HG03520 (cell line): Measurements from ENCODE around the gene CLCN2.
"Not testable (repeated sequence)": the region's sequence is repeated elsewhere in the genome, so short reads cannot be mapped to it uniquely, and the experiment has no call there.

ENCODE experiments used
- ATAC-seq: cut with Tn5 transposase; IDR thresholded peaks from one replicate; pipeline ENCODE4 v1.9.1; 2021; ENCODE audit warnings: mild to moderate bottlenecking, moderate library complexity; ENCODE audit not compliant: unreplicated experiment

CLCN2 gene

DNA sequence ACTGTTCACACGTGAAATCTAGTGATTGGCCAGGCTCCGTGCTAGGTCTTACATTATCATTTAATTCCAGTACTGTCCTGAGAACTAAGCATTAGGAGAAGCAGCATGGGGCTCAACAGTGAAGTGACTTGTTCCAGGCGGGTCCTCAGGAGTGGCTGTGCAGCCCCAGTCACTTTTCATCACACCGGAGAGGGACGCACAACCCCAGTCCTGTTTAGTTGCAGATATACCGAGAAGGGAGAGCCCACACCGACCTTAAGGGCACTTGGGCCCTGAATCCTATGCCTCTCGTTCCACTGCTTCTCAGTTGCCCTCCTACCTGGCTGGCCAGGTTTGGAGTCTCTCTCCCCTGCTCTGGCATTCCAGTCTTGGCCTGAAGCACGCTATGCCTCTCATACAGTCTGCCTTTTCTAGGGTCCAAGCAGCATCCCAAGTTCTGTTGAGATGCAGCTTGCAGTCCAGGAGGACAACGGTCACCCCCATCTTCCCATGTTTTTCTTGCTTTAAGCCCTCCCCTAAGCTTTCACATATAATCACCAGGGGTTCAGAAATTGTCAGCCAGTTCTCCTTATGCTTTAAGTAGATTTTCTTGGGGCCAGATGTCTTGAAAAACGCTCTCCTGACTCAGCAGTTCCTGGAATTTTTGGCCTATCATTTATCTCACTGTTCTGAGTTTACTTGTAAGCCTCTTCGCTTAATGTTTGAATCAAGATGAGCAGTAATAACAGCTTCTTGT is 13.9 kb downstream of the CLCN2 start:
- ATAC-seq, result no peak

DNA sequence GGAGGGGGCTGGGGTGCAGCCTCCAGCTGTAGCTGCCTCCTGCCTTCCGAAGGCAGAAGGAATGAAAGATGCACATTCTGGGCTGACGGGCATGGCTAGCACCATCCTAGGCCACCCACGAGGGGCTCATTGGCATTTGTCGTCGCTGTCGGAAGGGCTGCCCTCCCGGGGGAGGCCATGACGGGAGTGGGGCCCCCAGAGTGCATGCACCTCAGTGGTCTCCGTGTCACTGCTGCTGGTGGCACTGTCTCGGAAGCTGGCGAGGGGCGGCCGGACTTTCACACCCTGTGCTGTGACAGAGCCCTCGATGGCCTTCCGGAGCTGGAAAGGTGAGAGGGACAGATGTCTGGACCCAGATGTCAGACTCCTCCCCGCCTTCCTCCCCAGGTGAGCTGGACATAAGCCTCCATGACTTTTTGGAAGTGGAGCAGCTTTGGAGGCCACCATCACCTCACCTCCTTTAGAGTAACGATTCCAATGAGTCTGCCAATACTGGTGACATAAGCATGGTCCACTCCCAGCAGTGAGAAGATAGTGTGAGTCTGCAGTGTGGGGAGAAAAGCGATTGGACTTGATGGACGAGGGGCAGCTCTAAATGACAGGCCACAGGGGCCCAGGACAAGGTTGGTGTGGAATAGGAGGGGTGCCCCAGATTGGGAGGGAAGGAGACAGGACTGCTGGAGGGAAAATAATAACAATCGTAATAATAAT is 14.8 kb downstream of the CLCN2 start:
- ATAC-seq, result no peak

DNA sequence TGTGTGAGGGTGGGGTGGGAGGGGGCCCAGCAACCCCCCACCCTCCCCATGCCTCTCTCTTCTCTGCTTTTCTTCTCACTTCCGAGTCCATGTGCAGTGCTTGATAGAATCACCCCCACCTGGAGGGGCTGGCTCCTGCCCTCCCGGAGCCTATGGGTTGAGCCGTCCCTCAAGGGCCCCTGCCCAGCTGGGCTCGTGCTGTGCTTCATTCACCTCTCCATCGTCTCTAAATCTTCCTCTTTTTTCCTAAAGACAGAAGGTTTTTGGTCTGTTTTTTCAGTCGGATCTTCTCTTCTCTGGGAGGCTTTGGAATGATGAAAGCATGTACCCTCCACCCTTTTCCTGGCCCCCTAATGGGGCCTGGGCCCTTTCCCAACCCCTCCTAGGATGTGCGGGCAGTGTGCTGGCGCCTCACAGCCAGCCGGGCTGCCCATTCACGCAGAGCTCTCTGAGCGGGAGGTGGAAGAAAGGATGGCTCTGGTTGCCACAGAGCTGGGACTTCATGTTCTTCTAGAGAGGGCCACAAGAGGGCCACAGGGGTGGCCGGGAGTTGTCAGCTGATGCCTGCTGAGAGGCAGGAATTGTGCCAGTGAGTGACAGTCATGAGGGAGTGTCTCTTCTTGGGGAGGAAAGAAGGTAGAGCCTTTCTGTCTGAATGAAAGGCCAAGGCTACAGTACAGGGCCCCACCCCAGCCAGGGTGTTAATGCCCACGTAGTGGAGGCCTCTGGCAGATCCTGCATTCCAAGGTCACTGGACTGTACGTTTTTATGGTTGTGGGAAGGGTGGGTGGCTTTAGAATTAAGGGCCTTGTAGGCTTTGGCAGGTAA is 15.9 kb downstream of the CLCN2 start:
- no peak for ATAC-seq

DNA sequence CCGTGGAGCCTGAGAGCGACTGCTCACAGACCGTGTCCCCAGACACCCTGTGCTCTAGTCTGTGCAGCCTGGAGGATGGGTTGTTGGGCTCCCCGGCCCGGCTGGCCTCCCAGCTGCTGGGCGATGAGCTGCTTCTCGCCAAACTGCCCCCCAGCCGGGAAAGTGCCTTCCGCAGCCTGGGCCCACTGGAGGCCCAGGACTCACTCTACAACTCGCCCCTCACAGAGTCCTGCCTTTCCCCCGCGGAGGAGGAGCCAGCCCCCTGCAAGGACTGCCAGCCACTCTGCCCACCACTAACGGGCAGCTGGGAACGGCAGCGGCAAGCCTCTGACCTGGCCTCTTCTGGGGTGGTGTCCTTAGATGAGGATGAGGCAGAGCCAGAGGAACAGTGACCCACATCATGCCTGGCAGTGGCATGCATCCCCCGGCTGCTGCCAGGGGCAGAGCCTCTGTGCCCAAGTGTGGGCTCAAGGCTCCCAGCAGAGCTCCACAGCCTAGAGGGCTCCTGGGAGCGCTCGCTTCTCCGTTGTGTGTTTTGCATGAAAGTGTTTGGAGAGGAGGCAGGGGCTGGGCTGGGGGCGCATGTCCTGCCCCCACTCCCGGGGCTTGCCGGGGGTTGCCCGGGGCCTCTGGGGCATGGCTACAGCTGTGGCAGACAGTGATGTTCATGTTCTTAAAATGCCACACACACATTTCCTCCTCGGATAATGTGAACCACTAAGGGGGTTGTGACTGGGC is 16.7 kb downstream of the CLCN2 start:
- no peak for ATAC-seq

DNA sequence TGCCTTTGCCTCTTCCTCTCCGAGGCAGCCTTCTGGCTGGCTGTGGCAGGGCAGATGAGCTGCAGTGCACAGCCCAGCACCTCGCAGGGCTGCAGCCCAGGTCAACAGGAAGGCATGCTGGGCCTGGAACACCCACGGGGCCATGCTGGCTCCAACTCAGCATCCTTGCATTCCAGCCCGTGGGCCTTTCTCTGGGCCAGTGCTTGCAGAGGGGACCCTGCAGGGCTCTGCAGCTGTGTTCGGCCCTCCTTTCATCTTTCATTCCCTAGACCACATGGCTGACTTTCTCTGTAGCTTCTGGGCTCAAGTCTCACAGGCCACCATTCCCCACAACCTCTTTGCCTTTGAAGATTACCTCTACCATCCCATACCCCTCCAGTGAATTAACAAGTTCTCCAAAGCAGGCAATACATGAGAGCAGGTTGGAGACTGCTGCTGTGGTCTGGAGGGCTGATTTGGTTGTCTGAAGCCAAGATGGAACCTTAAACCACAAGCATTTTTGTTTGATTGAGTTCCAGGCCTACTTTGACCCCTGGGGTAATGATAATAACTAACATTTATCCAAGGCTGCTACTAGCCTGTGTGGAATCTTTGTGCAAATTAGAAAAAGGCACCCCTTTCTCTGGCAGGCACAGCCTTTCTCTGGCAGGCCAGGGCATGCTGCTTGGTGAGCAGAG is 18.1 kb downstream of the CLCN2 start:
- no peak for ATAC-seq

DNA sequence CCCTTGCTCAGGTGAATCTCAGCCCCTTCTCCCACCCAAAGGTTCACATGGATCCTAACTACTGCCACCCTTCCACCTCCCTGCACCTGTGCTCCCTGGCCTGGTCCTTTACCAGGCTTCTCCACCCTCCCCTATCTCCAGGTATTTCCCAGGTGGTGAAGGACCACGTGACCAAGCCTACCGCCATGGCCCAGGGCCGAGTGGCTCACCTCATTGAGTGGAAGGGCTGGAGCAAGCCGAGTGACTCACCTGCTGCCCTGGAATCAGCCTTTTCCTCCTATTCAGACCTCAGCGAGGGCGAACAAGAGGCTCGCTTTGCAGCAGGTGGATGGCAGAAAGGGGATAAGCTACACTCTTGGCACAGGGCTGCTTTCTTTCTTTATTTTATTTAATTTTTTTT is 19.5 kb downstream of the CLCN2 start:
- ATAC-seq, result no peak

DNA sequence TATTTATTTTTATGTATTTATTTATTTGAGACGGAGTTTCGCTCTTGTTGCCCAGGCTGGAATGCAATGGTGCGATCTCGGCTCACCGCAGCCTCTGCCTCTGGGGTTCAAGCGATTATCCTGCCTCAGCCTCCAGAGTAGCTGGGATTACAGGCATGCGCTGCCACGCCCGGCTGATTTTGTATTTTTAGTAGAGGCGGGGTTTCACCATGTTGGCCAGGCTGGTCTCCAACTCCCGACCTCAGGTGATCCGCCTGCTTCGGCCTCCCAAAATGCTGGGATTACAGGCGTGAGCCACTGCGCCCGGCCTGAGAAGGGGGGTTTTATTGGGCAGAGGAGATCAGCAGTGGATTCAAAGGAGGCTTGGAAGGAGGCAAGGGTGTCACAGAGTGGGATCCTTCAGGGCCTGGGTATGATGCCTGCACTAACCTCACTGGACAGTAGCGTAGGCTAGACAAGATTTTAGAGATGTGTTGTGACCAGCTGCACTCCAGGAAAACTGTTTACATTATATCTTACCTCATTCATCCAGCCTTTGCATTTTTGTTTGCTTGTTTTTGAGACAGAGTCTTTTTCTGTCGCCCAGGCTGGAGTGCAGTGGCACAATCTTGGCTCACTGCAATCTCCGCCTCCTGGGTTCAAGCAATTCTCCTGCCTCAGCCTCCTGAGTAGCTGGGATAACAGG is 21.8 kb downstream of the CLCN2 start:
- ATAC-seq, result not testable (repeated sequence)

DNA sequence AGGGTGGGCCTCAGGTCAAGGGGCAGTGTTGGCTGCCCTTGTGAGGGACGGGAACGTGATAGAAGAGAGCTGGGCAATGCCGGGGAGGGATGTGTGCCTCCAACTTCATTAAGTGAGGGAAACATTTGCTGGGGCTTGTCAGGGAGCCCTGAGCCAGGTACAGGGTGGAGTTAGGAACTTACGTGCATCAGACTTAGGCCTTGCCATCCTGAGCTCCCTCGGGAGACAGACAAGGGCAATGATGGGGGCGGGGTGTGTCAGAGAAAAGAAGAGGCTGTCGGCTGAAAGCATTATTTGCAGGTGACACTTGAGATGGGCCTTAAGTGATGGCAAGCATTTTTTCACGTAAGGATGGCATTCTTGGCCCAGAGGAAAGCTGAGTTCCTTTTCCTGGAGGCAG is 22.4 kb downstream of the CLCN2 start:
- no peak for ATAC-seq

DNA sequence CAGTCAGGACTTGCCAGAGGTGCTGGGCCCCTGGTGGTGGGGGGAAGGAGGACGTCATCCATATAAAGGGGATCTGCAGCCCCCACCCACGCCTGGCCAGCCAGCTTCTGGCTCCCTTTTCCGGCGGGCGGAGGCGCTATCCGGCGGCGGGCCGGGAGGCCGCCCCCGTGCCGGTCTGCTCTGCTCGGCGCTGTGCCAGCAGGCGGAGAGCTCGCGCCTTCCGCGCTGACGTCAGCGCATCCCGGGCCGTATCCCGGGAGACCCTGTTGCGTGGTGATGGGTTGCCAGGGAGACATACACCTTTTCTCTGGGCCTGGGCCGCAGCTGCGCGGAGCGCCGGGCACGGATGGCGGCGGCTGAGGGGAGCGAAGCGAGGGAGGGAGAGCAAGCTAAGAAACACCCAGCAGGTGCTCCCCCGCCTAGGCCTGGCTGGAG is 22.9 kb downstream of the CLCN2 start:
- no peak for ATAC-seq

DNA sequence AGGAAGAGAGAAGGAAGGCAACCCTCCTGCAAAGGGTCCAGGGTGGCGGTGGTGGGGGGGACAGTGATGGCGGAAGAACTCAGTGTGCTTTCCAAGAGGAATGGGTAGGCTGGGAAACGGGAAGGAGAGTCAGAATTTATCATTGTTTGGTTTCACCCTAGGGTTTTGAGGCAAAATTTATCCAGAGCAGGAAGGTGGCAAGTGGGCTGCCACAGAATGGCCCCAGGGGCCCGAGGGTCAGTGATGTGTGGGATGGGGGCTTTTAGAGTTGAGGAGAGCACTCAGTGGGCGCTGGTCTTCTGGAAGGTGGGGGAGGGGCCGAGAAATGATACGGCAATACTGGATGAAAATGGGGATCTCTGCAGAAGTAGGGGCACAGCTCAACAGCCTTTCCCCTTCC is 23.4 kb downstream of the CLCN2 start:
- ATAC-seq, result no peak

DNA sequence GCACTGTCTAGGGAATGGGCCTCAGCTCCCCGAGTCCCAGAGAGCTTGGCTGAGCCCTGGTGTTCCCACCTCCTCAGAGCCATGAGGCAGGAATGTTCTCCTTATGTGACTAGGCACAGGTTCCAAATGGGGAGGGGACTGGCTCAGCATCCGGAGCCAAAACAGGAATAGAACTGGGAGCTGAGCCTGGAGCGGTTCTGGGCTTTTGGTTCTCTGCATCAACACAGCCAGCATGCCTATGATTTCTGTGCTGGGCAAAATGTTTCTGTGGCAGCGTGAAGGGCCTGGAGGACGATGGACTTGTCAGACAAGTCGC is 24.0 kb downstream of the CLCN2 start, which contains the start of gene FAM131A:
FAM131A (plus strand) TSS at position 202 of the 316 bp plus-strand sequence; CDS start at position 233, 31 bp downstream.
- ATAC-seq, result no peak

DNA sequence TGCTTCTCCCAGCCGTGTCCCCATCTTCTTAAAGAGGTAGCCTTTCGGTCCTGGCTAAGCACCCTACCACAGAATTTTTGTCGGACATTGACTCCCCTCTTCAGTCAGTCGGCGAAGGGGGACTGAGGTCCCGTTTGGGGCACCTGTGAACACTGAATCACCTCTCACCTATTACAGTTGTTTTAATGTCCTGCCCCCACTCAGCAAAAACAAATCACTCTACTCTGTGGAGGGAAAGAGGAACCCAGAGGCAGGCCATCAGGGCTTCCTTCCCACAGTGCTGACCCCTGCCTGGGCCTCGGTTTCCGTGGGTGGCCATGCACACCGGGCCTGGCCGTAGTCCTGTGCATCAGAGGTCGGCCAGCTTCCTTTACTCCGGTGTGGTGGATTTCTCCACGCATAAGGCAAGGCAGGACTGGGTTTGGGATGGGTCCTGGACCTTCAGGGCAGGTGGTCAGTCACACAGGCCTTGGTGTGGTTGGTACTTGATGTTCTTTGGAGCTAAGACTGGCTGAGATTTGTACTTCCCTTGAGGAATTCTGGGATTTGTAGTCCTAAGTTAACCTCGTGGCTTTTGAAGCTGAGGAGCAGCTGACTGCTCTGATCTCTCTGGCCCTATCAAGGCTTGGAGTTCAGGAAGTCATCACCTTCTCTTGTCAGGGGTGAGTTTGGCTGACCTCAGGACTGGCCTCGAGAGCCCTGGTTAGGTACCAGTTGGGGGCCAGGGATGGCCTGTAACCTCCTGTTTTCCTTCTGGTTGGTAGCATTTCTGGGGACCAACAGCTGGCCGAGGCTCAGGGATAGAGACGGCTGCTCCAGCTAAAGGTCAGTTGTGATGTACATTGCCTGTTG is 24.6 kb downstream of the CLCN2 start:
- ATAC-seq, result no peak

DNA sequence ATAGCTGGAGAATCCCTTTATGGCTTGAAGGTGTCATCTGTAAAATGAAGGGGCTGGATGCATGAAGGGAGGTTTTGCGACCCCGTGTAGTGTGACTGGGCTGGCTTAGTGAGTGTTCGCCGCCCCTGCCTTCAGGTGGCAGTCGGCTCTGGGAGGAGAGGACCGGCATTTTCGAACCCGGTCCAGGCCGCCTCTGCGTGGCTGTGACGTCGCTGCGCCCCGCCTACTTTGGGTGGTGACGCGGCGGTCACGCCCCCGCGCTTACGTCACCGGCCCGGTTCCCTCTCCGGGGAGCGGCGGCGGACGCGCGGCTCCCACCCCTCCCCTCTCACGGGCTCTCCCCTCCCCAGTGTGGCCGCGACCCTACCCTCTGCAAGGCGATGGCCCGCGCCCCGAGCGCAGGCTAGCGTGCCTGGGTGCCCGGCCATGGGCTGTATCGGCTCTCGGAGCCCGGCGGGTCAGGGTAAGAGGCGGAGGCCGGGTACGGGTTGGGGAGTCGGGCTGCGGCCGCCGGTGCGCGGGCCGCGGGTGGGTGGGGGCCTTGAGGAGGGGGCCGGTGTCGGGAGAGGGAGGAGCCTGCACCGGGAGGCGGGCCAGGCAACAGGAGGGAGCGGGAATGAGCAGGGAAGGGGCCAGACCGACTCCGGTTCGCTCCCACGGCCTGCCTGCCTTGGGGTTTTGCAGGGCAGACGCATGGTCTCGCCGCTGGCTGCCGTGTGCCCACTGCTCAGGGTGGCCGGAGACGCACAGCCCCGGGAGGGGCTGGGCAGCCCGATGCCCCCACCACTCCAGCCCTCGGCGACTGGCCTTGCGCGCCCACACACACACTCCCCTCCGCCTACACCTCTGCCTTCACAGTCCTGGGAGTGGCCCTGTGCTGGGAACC is 25.5 kb downstream of the CLCN2 start:
- no peak for ATAC-seq

DNA sequence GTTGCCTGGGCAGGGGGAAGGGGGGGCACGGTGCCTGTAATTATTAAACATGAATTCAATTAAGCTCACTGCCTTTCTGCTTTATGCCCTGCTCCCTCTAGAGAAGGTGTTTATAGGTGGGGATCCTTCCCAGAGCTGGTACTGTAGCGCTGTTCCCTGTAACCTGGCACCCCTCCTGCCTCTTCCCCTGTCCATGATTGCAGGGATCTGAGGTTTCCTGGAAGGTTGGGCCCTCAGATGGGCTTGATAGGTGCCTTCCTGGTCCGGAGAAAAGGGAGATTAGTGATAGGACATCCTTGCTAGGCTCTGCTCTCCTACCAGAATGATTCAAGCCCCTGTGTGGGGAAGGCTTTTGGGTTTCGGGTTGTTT is 26.1 kb downstream of the CLCN2 start:
- no peak for ATAC-seq

DNA sequence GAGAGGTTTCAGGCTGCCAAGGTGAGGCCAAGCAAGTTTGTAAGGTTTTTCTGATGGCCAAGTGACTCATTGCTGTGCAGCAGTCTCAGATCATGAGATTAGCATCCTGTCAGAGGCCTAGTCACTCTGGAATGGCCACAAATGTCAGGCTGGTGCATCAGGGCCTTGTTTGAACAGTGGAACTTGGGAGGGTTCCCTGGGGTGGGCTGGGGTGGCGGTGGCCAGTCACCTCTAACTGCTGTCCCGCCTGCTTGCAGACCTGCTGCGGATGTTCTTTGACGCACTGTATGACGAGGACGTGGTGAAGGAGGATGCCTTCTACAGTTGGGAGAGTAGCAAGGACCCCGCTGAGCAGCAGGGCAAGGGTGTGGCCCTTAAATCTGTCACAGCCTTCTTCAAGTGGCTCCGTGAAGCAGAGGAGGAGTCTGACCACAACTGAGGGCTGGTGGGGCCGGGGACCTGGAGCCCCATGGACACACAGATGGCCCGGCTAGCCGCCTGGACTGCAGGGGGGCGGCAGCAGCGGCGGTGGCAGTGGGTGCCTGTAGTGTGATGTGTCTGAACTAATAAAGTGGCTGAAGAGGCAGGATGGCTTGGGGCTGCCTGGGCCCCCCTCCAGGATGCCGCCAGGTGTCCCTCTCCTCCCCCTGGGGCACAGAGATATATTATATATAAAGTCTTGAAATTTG is 26.8 kb downstream of the CLCN2 start:
- no peak for ATAC-seq

DNA sequence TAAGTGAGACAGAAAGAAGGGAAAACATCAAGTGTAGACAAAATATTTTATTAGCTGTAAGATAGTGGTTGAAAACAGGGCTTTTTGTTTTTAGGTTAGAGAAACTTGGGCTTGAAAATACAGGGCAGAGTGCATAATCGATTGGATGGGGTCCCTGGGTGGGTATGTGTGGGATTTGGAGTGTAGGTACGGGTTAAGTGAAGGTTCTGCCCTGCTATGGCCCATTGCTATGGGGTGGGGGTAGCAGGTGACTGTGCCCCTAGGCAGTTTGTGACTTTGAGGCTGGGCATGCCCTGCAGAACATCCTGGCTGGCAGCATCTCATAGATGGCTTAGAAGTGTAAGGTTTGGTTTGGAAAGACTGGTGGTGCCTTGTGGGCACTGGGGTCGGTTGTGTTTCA is 27.7 kb downstream of the CLCN2 start:
- no peak for ATAC-seq

DNA sequence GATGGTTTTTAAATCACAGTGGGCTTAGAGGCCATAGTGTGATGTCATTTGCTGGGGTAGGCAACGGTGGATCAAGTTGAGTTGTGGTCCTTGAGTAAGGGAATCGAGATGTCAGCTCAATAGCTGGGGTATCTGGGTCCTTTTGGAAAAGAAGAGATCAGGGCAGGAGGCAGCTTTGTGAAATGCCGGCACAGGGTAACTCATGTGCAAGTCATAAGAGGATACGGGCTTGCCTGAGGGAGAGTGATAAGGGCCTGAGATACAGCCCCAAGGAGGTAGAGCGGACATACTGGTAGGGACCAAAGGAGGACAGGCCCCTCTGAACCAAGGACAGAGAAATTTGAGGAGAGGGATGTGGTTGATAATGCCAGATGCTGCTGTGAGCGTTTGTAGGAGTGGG is 28.2 kb downstream of the CLCN2 start:
- no peak for ATAC-seq
